ENCODE data around the gene TMEM156. TPM values are rescaled to one million over a fixed set of nuclear protein-coding genes. Genes with fewer than 3 reads are reported as not detected.

The TMEM156 gene
- polyA plus RNA-seq, 3 donors = 0.31 to 1.1 (median 0.43) TPM

DNA sequence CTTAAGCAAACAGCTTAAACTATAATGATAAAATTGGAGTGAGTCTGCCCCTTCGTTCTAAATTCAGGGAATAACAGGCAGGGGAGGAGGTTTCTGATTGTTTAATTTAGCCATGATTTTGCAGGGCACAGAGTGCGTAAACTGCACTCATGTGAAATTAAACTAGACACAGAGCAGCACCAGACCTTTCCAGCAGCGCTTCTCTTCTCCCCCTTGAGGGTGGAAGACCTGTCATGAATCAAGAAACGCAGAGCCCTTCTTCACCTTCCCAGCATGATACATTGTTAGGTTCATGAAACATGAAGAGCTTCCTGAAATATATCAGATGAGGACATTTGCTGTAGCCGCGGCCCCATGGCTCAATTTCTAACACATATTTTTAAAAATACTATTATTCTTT is 101.5 kb downstream of the TMEM156 start:
- no peak overlapping the region for H3K27ac Mint-ChIP-seq
- DNase-seq = no peak
- TF ChIP-seq, protein P1, sequence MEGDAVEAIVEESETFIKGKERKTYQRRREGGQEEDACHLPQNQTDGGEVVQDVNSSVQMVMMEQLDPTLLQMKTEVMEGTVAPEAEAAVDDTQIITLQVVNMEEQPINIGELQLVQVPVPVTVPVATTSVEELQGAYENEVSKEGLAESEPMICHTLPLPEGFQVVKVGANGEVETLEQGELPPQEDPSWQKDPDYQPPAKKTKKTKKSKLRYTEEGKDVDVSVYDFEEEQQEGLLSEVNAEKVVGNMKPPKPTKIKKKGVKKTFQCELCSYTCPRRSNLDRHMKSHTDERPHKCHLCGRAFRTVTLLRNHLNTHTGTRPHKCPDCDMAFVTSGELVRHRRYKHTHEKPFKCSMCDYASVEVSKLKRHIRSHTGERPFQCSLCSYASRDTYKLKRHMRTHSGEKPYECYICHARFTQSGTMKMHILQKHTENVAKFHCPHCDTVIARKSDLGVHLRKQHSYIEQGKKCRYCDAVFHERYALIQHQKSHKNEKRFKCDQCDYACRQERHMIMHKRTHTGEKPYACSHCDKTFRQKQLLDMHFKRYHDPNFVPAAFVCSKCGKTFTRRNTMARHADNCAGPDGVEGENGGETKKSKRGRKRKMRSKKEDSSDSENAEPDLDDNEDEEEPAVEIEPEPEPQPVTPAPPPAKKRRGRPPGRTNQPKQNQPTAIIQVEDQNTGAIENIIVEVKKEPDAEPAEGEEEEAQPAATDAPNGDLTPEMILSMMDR (IDR thresholded peaks at IDR 0.05) = no peak
- H3K9ac ChIP-seq (ENCODE audit: insufficient read depth, low read length, poor library complexity, severe bottlenecking) = no peak overlapping the region
- no peaks in the 10 kb centered on the region for H3K27me3 ChIP-seq (ENCODE audit: control insufficient read depth in 2 of 2, insufficient read depth in 2 of 2, low read length in 2 of 2)
- H3K27me3 Mint-ChIP-seq (ENCODE audit: low read depth in 3 of 3) = peaks cover 0 to 3% (median 0%) of the 10 kb centered on the region in 3 donors
- WGBS (ENCODE audit: insufficient coverage) = no CpG with 5 or more reads among the region's 6 CpGs
- intact Hi-C loops (cut with micrococcal nuclease) = no loop called here
- no peak overlapping the region for H3K27ac ChIP-seq (ENCODE audit: low read depth in 1 of 2, low read length in 2 of 2)
- H2AFZ ChIP-seq (ENCODE audit: insufficient read depth, low read depth, low read length, poor library complexity, severe bottlenecking) = no peak overlapping the region
- H3K79me2 ChIP-seq (ENCODE audit: insufficient read depth, low read length) = no peaks in the 10 kb centered on the region
- no peaks in the 10 kb centered on the region for H3K9me3 Mint-ChIP-seq
- H3K4me2 ChIP-seq (replicated peaks; ENCODE audit: extremely low read depth, low read length, poor library complexity, severe bottlenecking) = no peak overlapping the region
- no peaks in the 10 kb centered on the region for H3K9me3 ChIP-seq (replicated peaks in 1 of 2; ENCODE audit: control insufficient read depth in 1 of 2, insufficient read depth in 1 of 2, low read length in 2 of 2)
- no peaks in the 10 kb centered on the region for H4K20me1 ChIP-seq (ENCODE audit: insufficient read depth, low read length)
- no peaks in the 10 kb centered on the region for H3K4me1 Mint-ChIP-seq
- H3K4me3 Mint-ChIP-seq = no peak overlapping the region
- H3K4me3 ChIP-seq (replicated peaks in 1 of 3; ENCODE audit: low read depth in 2 of 3, low read length in 3 of 3) = no peak overlapping the region
- no peaks in the 10 kb centered on the region for H3K4me1 ChIP-seq (ENCODE audit: control insufficient read depth in 1 of 2, insufficient read depth in 2 of 2, low read length in 2 of 2)
- peaks cover 34 to 90% of the 10 kb centered on the region in 2 donors for H3K36me3 ChIP-seq (replicated peaks in 1 of 2; ENCODE audit: control insufficient read depth in 1 of 2, insufficient read depth in 2 of 2, low read length in 2 of 2)
- peaks cover 60 to 80% of the 10 kb centered on the region in 2 donors for H3K36me3 Mint-ChIP-seq

DNA sequence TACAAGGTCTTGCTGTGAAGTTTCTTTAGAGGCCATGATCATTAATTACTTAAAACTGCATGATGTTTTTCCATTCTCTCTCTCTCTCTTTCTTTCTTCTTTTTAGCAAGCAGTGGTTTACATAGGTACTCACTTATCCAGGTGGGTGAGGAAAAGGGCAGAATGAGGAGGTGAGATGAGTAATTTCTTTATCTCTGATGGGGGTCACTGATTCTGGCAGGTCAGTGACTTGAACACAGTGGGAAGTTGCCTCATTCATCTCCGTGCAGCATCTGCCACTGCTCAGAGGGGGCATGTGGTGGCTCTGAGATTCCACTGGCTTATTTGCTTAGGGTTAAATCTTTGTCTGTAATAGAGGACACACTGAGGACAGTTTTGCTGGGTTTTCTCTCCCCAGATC is 102.0 kb downstream of the TMEM156 start:
- Histone ChIP-seq H3K4me2 (replicated peaks; ENCODE audit: extremely low read depth, low read length, poor library complexity, severe bottlenecking) (no peak overlapping the region), H3K27ac (ENCODE audit: low read depth in 1 of 2, low read length in 2 of 2) (no peak overlapping the region), H3K9ac (ENCODE audit: insufficient read depth, low read length, poor library complexity, severe bottlenecking) (no peak overlapping the region), H3K4me3 (replicated peaks in 1 of 3; ENCODE audit: low read depth in 2 of 3, low read length in 3 of 3) (no peak overlapping the region), H2AFZ (ENCODE audit: insufficient read depth, low read depth, low read length, poor library complexity, severe bottlenecking) (no peak overlapping the region), H4K20me1 (ENCODE audit: insufficient read depth, low read length) (no peaks in the 10 kb centered on the region), H3K27me3 (ENCODE audit: control insufficient read depth in 2 of 2, insufficient read depth in 2 of 2, low read length in 2 of 2) (no peaks in the 10 kb centered on the region), H3K36me3 (replicated peaks in 1 of 2; ENCODE audit: control insufficient read depth in 1 of 2, insufficient read depth in 2 of 2, low read length in 2 of 2) (peaks cover 34 to 90% of the 10 kb centered on the region in 2 donors), H3K9me3 (replicated peaks in 1 of 2; ENCODE audit: control insufficient read depth in 1 of 2, insufficient read depth in 1 of 2, low read length in 2 of 2) (no peaks in the 10 kb centered on the region), H3K4me1 (ENCODE audit: control insufficient read depth in 1 of 2, insufficient read depth in 2 of 2, low read length in 2 of 2) (no peaks in the 10 kb centered on the region), H3K79me2 (ENCODE audit: insufficient read depth, low read length) (no peaks in the 10 kb centered on the region)
- TF ChIP-seq, protein P1 (IDR thresholded peaks at IDR 0.05) = no peak
- WGBS (ENCODE audit: insufficient coverage) = no CpG with 5 or more reads among the region's 1 CpG
- Mint-ChIP-seq H3K36me3 (peaks cover 59 to 76% of the 10 kb centered on the region in 2 donors), H3K4me1 (no peaks in the 10 kb centered on the region), H3K9me3 (no peaks in the 10 kb centered on the region), H3K27ac (no peak overlapping the region), H3K27me3 (ENCODE audit: low read depth in 3 of 3) (peaks cover 0 to 3% (median 0%) of the 10 kb centered on the region in 3 donors), H3K4me3 (no peak overlapping the region)
- intact Hi-C loops (cut with micrococcal nuclease) = no loop called here
- no peak for DNase-seq

Measured in CD14-positive monocyte (primary cell).